GM20000 (cell line): ENCODE measurements around the gene PLEKHG4B.

Experiments used
- DNase-seq: peaks from one replicate; pipeline ENCODE4 v3.0.0; 2012; ENCODE audit warnings: low spot score
- TF ChIP-seq, protein P1 (sequence below): IDR thresholded peaks from 2 replicates; pipeline ENCODE4 v1.5.1; 2012; ENCODE audit warnings: mild to moderate bottlenecking, control low read depth; ENCODE audit errors: extremely low read depth, missing control alignments

The PLEKHG4B gene

DNA sequence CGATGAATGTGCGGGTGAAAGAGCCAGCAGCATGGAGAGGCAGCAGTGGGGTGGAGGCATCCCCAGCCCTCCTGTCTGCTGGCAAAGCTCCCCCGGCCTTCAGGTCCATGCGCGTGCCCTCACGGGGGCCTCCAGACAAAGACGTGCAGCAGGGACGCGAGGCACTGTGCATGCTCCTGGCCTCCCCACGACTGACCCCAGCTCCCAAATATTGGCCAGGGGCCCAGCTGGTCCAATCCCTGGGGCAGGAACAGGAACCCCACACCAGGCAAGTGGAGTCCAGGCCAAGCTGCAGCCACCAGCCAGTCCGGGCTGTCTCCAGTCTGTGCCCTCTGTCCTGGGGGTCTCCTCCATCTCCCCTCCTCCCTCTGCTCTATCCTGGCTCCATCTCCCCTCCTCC is 65.8 kb downstream of the PLEKHG4B start:
- TF ChIP-seq, protein P1, sequence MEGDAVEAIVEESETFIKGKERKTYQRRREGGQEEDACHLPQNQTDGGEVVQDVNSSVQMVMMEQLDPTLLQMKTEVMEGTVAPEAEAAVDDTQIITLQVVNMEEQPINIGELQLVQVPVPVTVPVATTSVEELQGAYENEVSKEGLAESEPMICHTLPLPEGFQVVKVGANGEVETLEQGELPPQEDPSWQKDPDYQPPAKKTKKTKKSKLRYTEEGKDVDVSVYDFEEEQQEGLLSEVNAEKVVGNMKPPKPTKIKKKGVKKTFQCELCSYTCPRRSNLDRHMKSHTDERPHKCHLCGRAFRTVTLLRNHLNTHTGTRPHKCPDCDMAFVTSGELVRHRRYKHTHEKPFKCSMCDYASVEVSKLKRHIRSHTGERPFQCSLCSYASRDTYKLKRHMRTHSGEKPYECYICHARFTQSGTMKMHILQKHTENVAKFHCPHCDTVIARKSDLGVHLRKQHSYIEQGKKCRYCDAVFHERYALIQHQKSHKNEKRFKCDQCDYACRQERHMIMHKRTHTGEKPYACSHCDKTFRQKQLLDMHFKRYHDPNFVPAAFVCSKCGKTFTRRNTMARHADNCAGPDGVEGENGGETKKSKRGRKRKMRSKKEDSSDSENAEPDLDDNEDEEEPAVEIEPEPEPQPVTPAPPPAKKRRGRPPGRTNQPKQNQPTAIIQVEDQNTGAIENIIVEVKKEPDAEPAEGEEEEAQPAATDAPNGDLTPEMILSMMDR = no peak
- DNase-seq = no peak

DNA sequence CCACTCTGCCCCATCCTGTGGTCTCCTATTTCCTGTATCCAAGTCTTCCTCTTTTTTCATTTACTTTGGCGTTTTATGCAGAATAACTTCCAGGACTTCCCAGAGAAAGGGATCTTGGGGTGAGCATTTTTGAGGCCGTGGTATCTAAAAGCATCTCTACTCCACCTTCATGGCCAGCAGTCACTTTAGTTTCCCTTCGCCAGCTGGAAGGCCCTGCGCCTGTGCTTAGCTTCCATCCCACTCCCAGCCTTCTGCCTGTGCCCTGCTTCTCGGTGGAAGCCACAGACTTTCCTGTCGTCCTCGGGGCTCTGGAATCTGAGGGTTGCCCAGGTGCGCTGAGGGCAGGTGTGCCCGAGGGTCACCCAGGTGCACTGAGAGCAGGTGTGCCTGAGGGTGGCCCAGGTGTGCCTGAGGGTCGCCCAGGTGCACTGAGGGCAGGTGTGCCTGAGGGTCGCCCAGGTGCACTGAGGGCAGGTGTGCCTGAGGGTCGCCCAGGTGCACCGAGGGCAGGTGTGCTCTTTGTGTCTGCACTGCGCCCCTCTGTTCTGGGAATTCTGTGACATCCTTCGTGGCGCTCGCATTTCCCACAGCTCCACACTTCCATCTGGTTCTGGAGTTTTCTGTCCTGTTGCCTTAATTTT is 67.0 kb downstream of the PLEKHG4B start:
- no peak for DNase-seq
- TF ChIP-seq, protein P1 = no peak

DNA sequence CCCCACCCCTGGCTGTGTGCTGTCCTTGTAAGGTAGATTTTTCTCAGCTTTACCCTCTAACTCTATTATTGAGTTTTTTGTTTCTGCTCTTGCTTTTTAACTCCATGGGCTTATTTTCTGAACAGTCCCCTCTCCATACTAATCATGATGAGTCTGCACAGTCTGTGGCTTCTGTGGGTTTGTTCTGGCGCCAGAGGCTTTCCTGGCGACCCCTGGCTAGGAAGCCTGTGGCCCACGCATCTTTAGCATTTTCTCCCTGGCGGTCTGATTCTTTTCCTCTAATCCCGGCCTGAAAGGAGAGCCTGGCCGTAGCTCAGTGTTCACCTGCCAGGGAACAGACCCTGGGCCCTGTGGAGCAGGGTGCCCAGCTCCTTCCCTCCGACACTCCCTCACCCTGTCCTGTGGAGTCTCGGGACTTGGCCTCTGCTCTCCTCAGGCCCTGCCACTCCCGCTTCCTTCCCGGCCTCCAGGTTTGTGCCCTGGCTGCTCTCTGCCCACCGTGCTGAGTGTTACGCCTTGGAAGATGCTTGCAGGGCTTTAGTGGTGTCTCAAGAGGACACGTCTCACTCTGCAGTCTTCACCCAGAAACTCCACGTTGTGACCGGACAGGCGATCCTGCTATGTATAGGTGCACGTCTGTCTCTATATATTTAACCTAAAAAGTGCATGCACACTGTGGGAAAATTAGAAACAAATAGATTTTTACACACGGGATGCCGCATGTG is 67.6 kb downstream of the PLEKHG4B start:
- TF ChIP-seq, protein P1 = no peak
- DNase-seq = no peak

DNA sequence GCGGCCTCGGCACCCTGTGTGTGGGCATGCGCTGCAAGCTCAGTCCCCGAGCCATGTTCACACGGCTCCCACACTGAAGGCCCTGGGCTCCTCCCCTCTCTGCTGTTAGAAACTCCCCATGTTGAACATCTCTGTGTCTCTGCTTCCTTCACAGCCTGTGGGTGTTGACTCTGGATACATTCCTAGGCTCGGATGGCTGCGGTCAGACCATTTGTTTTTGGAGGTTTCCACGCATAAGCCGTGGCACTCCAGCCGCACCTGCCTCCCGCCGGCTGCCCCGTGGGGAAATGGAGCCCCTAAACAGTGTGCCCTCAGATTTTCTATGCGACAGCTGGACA is 68.2 kb downstream of the PLEKHG4B start:
- TF ChIP-seq, protein P1 = no peak
- no peak for DNase-seq

DNA sequence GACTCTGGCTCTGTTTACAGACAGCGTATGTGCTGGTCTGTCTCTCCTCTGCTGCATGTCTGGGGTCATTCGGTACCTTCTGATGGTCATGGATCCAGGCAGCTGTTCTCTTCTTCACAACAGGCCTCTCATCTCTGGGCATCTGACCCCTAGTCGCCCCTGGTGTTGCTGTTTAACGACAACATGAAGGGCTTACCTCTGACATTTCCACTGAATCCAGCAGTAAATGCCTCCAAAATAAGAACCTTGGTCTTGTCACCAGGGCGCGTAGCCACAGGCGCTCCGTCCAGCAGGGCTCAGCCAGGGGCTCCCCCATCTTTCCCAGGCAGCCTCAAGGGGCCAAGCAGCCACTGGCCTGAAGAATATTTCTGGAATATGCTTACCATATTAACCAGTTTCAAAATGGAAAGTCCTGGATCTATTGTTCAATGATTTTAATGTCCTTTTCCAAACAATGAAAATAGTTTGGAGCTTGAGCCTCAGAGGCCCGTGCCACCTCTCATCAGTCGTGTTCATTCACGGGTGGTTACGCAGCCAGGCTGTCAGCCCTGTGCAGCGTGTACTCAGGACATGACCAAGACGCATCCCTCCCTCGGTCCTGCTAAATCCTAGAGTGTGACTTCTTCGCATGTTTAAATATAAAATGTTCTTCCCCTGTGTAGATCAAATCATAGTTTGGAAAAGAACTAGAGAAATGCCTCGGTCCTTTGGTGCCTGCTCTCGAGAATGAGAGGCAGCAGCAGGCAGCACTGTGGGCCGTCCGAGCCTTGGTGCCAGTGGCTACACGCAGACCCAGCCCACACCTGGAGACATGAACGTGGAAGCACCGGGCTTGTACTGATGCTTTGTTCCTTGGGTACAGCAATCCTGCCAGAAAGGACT is 69.2 kb downstream of the PLEKHG4B start:
- TF ChIP-seq, protein P1 = no peak
- DNase-seq = no peak

DNA sequence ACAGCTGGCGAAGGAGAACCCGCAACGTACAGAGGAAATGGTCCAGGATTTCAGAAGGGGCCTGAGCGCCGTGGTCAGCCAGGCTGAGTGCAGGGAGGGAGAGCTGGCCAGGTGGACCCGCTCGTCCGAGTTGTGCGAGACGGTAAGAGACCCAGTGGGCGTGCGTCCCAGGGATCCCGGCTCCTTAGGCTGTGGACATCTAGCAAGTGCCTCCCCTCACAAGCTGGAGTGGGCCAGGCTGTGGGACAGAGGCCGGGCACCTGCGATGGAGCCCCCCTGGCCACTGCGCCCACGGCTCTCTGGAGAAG is 69.8 kb downstream of the PLEKHG4B start:
- DNase-seq = no peak
- TF ChIP-seq, protein P1 = no peak

DNA sequence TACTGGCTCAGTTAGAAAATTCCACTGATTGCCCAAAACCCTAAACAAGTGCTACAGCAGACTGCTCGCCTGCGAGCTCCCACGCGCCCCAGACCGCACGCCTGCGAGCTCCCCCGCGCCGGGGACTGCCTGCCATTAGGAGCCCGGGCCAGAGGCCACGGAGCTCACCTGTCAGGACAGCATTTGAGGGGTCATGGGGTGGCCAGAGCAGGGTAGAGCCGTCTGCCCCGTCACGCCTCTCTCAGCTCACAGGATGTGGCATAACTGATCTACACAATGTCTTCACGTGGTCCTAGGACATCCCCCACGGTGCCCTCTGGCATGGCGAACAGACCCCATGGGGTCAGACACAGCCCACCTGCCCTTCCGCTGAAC is 70.2 kb downstream of the PLEKHG4B start:
- TF ChIP-seq, protein P1 = no peak
- no peak for DNase-seq
